Loucy (cell line): ENCODE results near the gene ST3GAL3.

ENCODE experiments used
- H2AFZ ChIP-seq: fragments of 200-600 bp; sonication (generic); 2 replicates; pipeline ENCODE4 v1.6.0; 2016; ENCODE audit warnings: antibody characterized with exemption, mild to moderate bottlenecking, low read length, moderate library complexity
- H3F3A ChIP-seq: fragments of 200-600 bp; 2 replicates; pipeline ENCODE4 v1.6.0; 2016; ENCODE audit warnings: antibody characterized with exemption, low read depth, mild to moderate bottlenecking
- H3K27me3 ChIP-seq: fragments of 200-600 bp; sonication (generic); 2 replicates; pipeline ENCODE4 v1.6.1; 2014; ENCODE audit warnings: low read length, mild to moderate bottlenecking; ENCODE audit not compliant: insufficient read depth, poor library complexity, severe bottlenecking
- H3K36me3 ChIP-seq: fragments of 200-600 bp; sonication (generic); 2 replicates; pipeline ENCODE4 v1.6.1; 2016; ENCODE audit warnings: low read length; ENCODE audit not compliant: insufficient read depth
- H3K4me1 ChIP-seq: fragments of 200-600 bp; sonication (generic); 2 replicates; pipeline ENCODE4 v1.5.1; 2014; ENCODE audit warnings: low read length, mild to moderate bottlenecking; ENCODE audit not compliant: insufficient read depth, poor library complexity, severe bottlenecking
- H3K4me2 ChIP-seq: fragments of 200-600 bp; sonication (generic); 2 replicates; pipeline ENCODE4 v1.6.0; 2014; ENCODE audit warnings: antibody characterized with exemption, low read length, low read depth, mild to moderate bottlenecking; ENCODE audit not compliant: poor library complexity, severe bottlenecking
- H3K4me3 ChIP-seq: fragments of 200-600 bp; sonication (generic); 2 replicates; pipeline ENCODE4 v1.5.1; 2014; ENCODE audit warnings: low read length, mild to moderate bottlenecking, mixed read lengths; ENCODE audit not compliant: poor library complexity, severe bottlenecking
- H3K79me2 ChIP-seq: fragments of 200-600 bp; sonication (generic); 2 replicates; pipeline ENCODE4 v1.6.1; 2014; ENCODE audit warnings: low read length; ENCODE audit not compliant: insufficient read depth
- H3K9ac ChIP-seq: fragments of 200-600 bp; sonication (generic); 2 replicates; pipeline ENCODE4 v1.6.0; 2014; ENCODE audit warnings: mild to moderate bottlenecking, low read depth, low read length, moderate library complexity; ENCODE audit not compliant: poor library complexity, severe bottlenecking
- H3K9me2 ChIP-seq: fragments of 200-600 bp; sonication (generic); replicated peaks from 2 replicates; pipeline ENCODE4 v1.6.1; 2016; ENCODE audit warnings: low read depth, low read length, mixed read lengths
- H3K9me3 ChIP-seq: fragments of 200-600 bp; sonication (generic); 2 replicates; pipeline ENCODE4 v1.6.1; 2014; ENCODE audit warnings: mild to moderate bottlenecking, antibody characterized with exemption, low read length, low read depth; ENCODE audit not compliant: insufficient read depth
- H4K20me1 ChIP-seq: fragments of 200-600 bp; sonication (generic); 2 replicates; pipeline ENCODE4 v1.6.0; 2014; ENCODE audit warnings: antibody characterized with exemption, low read length, mild to moderate bottlenecking; ENCODE audit not compliant: insufficient read depth, poor library complexity, severe bottlenecking
- CTCF ChIP-seq: fragments of 200-600 bp; sonication (generic); conservative IDR thresholded peaks from 2 replicates; pipeline ENCODE4 v1.5.1; 2014; ENCODE audit warnings: mild to moderate bottlenecking, antibody characterized with exemption, low read length
- EZH2phosphoT487 ChIP-seq: fragments of 200-600 bp; IDR thresholded peaks from 2 replicates; pipeline ENCODE4 v1.6.1; 2018; ENCODE audit warnings: antibody characterized with exemption, mild to moderate bottlenecking, moderate library complexity, borderline replicate concordance

The ST3GAL3 gene

GRCh38 chr1:43766086-43766784, 58.9 kb downstream of the ST3GAL3 start:
- no peaks in the 10 kb centered on the region for H3K27me3 ChIP-seq
- H3F3A ChIP-seq = no peaks in the 10 kb centered on the region
- H4K20me1 ChIP-seq = no peaks in the 10 kb centered on the region
- no peak overlapping the region for H2AFZ ChIP-seq
- no peaks in the 10 kb centered on the region for H3K9me2 ChIP-seq
- H3K9ac ChIP-seq = no peak overlapping the region
- no peak overlapping the region for H3K4me2 ChIP-seq
- H3K36me3 ChIP-seq = no peaks in the 10 kb centered on the region
- TF ChIP-seq CTCF (no peak), EZH2phosphoT487 (no peak)
- no peak overlapping the region for H3K4me3 ChIP-seq
- no peaks in the 10 kb centered on the region for H3K9me3 ChIP-seq
- no peaks in the 10 kb centered on the region for H3K79me2 ChIP-seq
- peaks cover 10% of the 10 kb centered on the region for H3K4me1 ChIP-seq

GRCh38 chr1:43766818-43767525, 59.6 kb downstream of the ST3GAL3 start:
- Histone ChIP-seq H3K27me3 (no peaks in the 10 kb centered on the region), H3K4me1 (peaks cover 10% of the 10 kb centered on the region), H3K9ac (no peak overlapping the region), H3F3A (no peaks in the 10 kb centered on the region), H3K36me3 (no peaks in the 10 kb centered on the region), H3K4me2 (no peak overlapping the region), H2AFZ (no peak overlapping the region), H4K20me1 (no peaks in the 10 kb centered on the region), H3K4me3 (no peak overlapping the region), H3K79me2 (no peaks in the 10 kb centered on the region), H3K9me2 (no peaks in the 10 kb centered on the region), H3K9me3 (no peaks in the 10 kb centered on the region)
- TF ChIP-seq EZH2phosphoT487 (no peak), CTCF (no peak)

GRCh38 chr1:43768168-43768567, 60.8 kb downstream of the ST3GAL3 start:
- TF ChIP-seq EZH2phosphoT487 = no peak
- no peak for TF ChIP-seq CTCF
- Histone ChIP-seq H3K9me3 (no peaks in the 10 kb centered on the region), H3K4me1 (peaks cover 10% of the 10 kb centered on the region), H4K20me1 (no peaks in the 10 kb centered on the region), H3K9me2 (no peaks in the 10 kb centered on the region), H2AFZ (no peak overlapping the region), H3F3A (no peaks in the 10 kb centered on the region), H3K4me2 (no peak overlapping the region), H3K9ac (no peak overlapping the region), H3K36me3 (no peaks in the 10 kb centered on the region), H3K27me3 (no peaks in the 10 kb centered on the region), H3K4me3 (no peak overlapping the region), H3K79me2 (no peaks in the 10 kb centered on the region)
